GM12874 (cell line): ENCODE data around the gene CFAP54.

Source experiments
- TF ChIP-seq, protein P1 (sequence below): IDR thresholded peaks from 2 replicates; pipeline ENCODE4 v1.5.1; 2011; ENCODE audit warnings: low read depth, mild to moderate bottlenecking, control low read depth, low read length, moderate library complexity; ENCODE audit not compliant: insufficient read depth

CFAP54 gene

DNA sequence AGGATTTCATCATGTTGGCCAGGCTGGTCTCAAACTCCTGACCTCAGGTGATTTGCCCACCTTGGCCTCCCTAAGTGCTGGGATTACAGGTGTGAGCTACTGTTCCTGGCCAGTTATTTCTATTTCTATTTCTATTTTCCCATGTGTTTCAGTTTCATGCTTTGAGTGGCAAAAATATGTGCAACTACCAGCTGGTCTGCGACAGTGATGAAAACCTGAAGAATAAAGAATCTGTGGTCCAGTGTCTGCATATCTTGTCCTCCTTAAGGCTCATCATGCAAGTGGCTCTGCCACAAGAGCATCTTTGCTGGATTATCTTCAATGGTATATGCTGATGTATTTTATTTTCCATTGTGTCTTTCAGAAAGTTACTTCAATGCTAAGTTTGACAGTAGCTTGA, 17.4 kb downstream of the CFAP54 start:
- TF ChIP-seq, protein P1, sequence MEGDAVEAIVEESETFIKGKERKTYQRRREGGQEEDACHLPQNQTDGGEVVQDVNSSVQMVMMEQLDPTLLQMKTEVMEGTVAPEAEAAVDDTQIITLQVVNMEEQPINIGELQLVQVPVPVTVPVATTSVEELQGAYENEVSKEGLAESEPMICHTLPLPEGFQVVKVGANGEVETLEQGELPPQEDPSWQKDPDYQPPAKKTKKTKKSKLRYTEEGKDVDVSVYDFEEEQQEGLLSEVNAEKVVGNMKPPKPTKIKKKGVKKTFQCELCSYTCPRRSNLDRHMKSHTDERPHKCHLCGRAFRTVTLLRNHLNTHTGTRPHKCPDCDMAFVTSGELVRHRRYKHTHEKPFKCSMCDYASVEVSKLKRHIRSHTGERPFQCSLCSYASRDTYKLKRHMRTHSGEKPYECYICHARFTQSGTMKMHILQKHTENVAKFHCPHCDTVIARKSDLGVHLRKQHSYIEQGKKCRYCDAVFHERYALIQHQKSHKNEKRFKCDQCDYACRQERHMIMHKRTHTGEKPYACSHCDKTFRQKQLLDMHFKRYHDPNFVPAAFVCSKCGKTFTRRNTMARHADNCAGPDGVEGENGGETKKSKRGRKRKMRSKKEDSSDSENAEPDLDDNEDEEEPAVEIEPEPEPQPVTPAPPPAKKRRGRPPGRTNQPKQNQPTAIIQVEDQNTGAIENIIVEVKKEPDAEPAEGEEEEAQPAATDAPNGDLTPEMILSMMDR = no peak

GRCh38 chr12:96510306-96510764, 21.0 kb downstream of the CFAP54 start:
- TF ChIP-seq, protein P1 = no peak

- TF ChIP-seq, protein P1 = no peak
Observed at GRCh38 chr12:96513166-96513565, 23.8 kb downstream of the CFAP54 start.

DNA sequence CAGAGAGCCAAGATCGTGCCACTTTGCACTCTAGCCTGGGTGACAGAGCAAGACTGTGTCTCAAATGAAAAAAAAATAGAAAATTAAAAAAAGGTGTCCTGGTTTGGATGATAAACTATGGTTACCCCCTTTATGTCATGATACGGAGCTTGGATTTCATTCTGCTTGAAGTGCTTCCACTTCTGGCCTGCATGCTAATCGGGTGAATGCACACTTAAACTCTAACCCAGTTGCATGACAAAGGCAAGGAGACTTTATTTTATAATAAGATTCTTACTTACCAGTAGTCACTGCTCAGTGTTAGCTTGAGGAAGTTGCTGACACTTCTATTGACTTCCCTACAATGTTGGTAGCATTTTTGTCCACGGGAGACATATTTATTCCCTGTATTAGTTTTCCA, 24.3 kb downstream of the CFAP54 start:
- TF ChIP-seq, protein P1 = no peak

DNA sequence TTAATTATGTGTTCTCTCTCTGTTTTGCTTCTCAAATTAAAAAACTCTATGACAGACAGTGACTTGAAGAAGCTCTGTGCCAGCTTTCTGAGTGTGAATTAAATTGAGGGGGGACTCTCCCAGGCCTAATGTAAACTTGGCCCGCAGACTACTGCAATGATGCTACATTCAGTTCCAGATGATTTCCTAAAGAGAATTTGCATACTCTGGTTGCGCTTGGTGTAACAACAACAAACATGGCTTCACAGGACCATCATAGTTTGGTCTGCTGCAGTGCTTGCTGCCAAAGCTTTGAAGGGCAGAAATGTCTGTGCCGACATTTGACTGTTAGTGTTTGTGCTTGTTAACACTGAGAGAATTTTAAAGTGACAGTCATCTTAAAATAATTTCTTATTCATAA, 25.0 kb downstream of the CFAP54 start:
- TF ChIP-seq, protein P1 = no peak

DNA sequence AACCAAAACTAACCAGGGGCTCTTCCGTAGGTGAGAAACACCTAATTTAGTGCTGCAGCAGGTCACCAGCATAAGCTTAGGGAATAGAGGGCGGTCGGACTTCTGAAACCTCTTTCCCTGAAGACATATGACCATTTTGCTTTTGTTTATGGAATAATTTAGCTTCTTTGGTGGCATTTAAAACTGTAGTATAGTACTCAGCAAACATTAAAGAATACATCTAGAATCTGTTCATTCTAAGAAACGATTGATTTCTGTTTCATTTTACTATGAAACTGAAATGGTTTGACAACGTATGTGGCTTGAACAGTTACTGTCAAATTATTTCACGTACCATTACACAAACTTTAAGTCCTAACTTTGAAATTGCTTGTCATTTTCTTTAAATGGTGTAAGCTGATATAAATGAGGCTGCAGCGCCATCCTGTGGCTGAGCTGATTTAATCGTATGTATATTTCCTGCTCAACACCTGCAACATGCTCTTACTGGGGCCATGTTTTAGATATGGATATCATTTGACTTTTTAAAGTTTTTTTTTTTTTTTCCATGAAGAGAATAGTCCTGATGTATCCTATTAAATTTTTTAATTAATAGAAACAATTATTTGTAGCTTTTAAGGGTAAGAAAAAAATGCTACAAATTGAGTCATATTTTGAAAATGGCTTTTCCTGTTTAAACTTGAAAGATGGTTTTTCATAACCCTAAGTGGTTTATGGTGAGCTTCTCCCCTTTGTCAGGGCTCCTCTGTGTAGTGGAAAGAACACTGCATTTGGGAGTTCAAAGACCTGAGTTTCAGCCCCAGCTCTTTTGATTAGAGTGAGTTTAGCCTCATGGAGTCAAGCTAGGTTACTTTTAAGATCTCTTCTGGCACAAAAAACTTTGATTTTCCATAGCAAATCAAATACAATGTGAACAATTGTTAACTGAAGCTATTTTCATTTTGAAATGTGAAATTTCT, 27.4 kb downstream of the CFAP54 start:
- TF ChIP-seq, protein P1 = peak; percentile 34; the same call in 1 of the 2 replicates

GRCh38 chr12:96520767-96521166, 31.4 kb downstream of the CFAP54 start:
- TF ChIP-seq, protein P1 = no peak
